HUDEP-2 (cell line): ENCODE results near the gene NDFIP2.

Experiments used
- DNase-seq, 76 experiments: peaks; one replicate each; lab custom pipeline; 2025; ENCODE audit not compliant: unreplicated experiment in 76 of 76; lab: John Stamatoyannopoulos, UW

Gene NDFIP2, protein sequence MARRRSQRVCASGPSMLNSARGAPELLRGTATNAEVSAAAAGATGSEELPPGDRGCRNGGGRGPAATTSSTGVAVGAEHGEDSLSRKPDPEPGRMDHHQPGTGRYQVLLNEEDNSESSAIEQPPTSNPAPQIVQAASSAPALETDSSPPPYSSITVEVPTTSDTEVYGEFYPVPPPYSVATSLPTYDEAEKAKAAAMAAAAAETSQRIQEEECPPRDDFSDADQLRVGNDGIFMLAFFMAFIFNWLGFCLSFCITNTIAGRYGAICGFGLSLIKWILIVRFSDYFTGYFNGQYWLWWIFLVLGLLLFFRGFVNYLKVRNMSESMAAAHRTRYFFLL

GRCh38 chr13:79480954-79481684 lies at the start of gene NDFIP2:
Gene NDFIP2, plus strand, starts transcription at chr13:79481155. Its CDS starts 49 bp downstream, at chr13:79481204.
- DNase-seq: peak; percentile 6 to 90 (median 76)

DNA sequence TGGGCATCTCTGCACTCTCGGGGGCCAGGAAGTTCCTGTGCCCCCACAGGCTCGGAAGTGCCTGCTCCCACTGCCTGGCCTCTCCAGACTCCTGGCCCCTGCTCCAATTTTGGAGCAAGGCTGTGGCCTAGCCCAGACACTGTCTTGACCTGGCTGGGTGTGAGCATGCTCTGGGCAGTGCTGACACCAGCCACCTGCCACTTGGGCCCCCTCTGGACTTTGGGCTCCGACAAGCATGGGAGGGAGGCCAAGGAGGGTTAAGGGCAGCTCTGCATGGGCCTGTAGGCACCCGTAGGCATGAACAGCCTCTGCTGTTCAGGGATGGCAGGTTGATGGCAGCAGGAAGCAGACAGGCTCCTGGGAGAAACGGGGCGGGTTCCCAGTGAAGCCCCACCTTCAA lies 48.9 kb upstream of the NDFIP2 start:
- DNase-seq: no peak

DNA sequence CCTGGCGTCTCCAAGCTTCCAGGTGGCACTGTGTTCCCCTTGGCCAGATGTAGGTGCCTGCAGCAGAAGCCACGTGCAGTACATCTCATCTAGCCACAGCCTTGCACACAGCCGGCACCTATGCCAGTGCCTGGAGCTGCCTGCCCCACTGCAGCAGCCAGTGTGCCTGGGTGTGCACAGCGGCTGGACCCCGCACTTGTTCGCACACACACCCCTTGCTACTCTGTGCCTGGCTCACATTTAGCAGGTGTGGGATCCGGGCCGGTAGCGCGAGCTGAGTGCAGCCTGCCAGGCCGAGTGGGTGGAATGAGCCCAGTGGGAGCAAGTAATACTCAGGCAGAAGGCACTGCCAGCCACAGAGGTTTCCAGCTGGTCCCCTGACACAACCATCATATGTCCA lies 48.0 kb upstream of the NDFIP2 start:
- no peak for DNase-seq

DNA sequence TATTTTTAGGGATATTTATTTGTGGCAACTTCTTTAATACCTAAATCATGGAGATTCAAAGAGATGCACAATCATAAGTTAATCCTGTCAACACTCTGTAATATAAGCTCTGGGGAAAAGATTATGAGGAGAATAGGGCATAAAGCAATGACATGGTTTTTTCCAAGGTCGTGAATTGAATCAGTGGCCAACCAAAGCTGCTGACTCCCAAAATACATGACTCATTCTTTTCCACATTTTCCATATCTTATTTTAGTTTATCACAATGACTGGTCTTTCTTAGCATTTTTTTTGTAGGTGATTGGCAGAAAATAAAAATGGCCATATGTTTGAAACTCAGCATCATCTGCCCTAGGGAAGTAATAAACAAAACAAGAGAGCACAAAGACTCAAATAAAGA lies 46.4 kb upstream of the NDFIP2 start:
- no peak for DNase-seq

DNA sequence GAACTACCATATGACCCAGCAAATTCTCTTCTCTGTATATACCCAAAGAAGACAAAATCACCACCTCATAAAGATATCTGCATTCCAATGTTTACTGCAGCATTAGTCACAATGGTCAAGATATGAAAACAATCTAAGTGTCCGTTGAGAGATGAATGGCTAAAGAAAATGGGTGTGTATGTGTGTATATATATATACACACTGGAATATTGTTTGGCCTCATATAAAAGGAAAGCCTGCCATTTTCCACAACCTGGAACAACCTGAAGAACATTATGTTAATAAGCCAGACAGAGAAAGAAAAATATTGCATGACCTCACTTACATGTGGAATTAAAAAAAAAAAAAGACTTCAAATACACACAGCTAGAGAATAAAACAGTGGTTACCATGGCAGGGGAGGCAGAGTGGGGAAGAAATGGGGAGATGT lies 45.4 kb upstream of the NDFIP2 start:
- no peak for DNase-seq

DNA sequence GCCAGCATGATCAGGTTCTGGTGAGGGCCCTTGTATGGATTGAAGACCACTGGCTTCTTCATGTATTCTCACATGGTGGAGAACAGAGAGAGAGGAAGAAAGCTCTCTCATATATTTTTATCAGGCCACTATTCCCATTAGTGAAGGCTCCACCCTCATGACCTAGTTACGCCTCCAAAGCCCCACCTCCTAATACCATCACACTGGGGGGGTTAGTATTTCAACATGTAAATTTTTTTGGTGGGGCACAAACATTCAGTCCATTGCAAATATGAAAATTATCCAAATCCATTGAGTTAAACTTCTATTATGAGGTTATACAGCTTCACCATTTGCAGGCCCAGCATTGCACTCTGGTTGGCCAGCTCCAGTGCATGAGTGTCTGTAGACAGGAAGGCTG lies 41.7 kb upstream of the NDFIP2 start:
- DNase-seq: no peak

GRCh38 chr13:79440958-79441528 lies 39.9 kb upstream of the NDFIP2 start:
- DNase-seq: no peak

DNA sequence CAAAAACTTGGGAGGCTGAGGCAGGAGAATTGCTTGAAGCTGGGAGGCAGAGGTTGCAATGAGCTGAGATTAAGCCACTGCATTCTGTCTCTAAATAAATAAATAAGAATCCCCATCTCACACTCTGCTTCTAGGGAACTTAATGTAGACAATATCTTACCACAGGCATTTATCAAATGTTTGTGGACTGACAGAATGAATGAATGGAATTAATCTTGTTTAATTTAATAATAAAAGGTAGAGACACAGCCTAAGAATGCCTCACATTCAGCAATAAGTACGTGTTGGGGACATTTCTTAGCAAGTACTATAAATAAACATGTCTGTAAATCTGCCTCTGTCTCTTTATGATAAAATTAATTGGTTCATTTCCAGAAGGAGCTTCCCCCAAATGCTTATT lies 38.7 kb upstream of the NDFIP2 start:
- no peak for DNase-seq

GRCh38 chr13:79442706-79443105 lies 38.2 kb upstream of the NDFIP2 start:
- DNase-seq: no peak

DNA sequence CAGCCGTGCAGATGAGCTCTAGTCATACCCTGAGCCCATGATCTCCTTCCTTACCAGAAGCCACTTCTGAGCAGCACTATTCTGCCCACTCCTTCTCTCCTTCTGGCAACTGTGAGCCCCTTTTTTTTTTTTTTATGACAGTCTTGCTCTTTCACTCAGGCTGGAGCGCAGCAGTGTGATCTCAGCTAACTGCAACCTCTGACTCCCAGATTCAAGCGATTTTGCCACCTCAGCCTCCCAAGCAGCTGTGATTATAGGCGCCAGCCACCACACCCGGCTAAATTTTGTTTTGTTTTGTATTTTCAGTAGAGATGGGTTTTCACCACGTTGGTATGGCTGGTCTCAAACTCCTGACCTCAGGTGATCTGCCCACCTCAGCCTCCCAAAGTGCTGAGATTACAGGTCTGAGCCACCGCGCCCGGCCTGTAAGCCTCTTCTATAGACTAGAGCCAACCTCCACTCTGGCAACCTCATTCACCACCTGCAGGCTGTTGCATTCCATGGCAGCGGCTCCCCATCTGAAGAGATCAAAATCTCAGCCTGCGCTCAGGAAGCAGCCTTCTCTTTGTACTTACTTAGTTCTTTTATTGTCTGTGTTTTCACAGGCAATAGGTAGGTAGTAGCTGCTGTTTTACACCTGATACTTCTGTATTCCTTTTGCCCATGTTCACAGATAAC lies 34.8 kb upstream of the NDFIP2 start:
- DNase-seq: no peak

- no peak for DNase-seq
These were observed 33.8 kb upstream of the NDFIP2 start for GRCh38 chr13:79447141-79447540.

DNA sequence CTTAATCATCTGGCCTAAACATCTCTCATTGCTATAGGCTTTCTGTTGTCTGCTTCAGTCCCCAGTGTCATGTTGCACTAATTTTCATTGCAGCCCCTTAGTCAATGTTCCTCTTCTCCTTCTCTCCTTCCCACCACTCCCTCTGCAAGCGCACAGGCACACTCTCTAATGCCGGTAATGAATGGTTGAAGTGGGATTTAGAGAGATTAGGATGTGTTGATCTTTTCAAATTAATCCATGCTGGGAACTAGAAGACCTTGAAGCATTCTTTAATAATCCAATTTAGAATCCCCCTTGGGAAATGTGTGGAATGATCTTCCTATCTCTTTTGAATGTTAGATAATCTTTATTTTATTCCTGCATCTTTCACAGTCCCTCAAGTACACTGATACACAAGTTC lies 33.2 kb upstream of the NDFIP2 start:
- no peak for DNase-seq

DNA sequence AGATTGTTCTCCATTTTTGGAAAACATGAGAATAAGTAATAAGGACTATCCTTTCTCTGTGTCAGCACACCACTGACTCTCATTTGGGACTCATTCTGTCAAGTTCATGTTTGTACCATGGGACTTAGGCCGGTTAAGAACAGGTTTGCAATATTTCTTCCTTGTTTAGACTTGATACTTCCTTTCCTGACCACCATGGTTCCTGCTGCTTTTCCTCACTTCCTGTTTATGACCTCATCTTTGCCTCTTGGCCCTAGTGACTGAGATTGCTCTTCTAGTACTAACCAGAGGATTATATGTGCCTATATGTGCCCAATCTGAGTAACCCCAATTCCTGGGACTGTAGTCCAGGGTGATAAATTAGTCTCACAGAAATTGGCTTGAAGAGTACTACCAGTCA lies 32.5 kb upstream of the NDFIP2 start:
- DNase-seq: no peak

- DNase-seq: no peak
These were observed 30.8 kb upstream of the NDFIP2 start for GRCh38 chr13:79450110-79450509.

DNA sequence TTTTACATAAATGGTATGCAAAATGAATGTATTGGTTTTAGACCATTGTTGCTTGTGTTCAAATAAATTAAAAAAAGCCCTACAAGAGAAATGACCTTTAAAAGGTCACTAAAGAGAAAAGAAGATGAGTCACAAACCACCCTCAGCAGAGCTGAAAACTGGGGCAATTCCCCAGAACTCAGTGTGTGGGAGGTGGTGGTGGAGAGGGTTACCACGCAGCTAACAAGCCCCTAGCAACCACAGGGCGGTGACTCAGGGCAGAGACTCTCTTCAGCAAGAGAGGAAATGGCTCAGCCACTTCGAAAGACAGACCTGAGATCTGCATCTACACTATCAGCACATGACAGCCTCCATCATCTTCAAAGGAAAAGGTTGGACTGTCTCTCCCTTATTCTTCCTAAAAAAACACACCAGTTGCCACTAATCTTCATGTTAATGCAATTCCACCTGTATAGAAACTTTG lies 29.4 kb upstream of the NDFIP2 start:
- peak in 71 of 76 experiments; percentile 5 to 95 (median 76) for DNase-seq

DNA sequence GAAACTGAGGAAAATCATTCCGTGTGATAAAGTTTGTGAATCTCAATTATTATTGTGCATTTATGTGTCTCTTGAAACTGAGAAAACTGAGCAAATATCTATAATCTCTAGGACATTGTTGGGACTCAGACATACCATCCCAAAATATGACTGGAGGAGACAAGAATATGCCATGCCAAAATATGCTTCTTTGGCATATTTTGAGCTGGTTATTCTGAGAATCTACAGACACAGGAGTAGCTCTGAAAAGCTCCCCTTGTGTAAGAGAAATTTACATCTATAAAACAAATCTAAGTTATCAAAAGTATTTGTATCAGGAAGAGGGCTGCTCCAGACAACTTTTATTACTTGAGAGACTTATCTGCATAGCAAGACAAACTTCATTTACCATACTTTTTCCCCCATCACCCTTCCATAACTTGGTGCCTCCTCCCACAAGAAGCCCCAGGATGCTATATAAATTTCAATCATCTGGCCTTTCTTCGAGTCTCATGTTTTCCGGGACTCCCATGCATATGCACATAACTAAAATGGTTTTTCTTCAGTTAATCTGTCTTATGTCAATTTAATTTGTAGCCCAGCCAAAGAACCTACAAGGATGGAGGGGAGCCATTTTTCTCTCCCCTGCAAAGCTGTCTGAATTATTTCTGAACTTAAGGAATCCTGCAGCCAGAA lies 28.6 kb upstream of the NDFIP2 start:
- no peak for DNase-seq

DNA sequence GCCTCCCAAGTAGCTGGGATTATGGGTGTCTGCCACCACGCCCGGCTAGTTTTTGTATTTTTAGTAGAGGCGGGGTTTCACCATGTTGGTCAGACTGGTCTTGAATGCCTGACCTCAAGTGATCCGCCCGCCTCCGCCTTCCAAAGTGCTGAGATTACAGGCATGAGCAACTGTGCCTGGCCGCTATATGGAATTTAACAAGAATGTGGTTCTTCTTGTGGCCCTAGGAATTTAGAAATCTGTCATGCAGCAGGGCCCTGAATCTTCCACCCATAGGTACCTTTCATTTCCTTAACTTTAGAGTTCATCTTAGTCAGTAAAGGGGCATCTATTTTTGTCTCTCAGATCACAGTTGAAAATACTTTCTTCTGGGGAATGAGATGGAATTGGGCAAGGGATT lies 25.6 kb upstream of the NDFIP2 start:
- DNase-seq: no peak

DNA sequence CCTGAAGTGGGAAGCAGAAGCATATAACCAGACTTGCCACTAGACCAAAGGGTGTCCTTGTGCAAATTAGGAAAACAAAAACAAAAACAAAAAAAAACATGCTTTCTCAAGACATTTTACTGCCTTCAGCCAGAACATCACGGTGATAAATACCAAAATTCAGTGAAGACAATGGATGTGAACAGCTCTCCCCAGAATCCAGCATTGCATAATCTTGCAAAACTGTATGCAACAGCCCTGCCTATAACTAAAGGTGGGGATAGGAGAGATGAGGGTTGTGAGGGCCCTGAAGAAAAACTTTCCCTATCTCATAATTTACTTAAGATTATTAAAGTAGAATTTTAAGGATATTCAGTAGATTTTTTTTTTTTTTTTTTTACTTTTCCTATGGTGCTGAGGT lies 24.9 kb upstream of the NDFIP2 start:
- DNase-seq: no peak

DNA sequence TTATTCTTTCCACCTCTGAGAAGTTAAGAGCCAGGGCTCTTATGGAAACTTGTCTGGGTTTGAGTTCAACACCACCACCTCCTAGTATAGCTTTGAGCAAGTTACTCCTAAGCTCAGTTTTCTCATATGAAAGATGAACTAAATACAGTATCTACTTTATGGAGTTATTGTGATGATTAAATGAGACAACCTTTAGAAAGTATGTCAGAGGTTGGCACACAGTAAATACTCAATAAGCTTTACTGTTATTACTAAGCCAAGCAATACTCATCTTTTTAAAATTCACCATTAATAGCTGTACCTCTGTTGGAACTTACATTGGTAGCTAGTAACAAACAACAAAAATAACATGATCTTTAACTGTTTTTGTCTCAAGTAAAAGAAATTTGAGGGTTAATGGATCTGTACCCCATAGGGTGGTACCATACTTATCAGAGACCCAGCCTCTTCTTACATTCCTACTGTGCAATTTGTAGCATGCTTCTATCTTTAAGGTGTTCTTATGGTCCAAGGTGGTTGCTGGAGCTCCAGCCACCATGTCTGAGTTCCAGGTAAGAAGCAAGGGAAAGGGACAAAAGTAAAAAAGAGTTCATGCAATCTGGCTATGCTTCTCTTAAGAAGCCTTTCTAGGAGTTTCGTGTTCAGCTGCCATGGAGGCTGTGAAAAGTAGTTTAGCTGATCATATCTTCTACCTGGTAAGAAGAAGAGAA lies 24.1 kb upstream of the NDFIP2 start:
- no peak for DNase-seq

DNA sequence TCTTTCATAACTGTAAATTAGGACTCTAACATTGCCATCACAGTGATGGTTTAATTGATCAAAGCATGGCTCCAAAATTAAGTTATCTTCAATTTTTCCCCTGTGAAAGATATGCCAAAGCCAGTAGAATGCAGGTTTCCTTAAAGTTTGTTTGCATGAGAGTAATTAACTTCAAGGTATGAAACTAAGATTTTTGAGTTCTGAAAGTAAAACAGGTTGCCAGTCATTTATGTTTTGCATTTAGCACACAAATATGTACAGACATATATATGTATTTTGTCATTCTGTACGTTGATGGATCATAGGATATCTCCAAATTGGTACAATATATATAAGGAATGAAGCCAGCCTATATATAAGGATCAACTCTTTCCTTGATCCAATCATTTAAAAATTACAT lies 23.6 kb upstream of the NDFIP2 start:
- no peak for DNase-seq
